ENCODE results near the gene ZNF500. TPM values are rescaled to one million over a fixed set of nuclear protein-coding genes. Genes with fewer than 3 reads are reported as not detected.
A peak's percentile ranks its signal among the peaks of the same experiment; 100 is the strongest.

Gene ZNF500
- total RNA-seq, 6 experiments from 2014 or later, result 4.5 to 6.6 (median 5.8) TPM

DNA sequence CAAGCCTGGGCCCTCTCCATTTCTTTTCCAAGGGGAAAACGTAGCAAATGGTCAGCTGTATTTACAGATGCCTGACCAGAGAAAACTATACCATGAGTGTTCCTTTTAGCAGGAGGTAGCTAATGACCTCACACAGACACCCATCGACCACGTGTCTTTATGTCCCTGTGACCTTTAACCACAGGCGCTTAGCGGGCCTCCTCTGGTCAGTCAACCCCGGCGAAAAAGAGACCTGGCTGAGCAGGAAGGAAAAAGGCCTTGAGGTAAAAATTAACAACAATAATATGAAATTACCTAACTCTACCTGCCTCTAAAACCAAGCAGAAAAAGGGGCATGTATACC, 64.5 kb downstream of the ZNF500 start:
- H3K27me3 ChIP-seq, result no peaks in the 10 kb centered on the region
- peaks cover 0 to 18% (median 5%) of the 10 kb centered on the region in 4 donors for H3K4me1 ChIP-seq
- H3K27ac ChIP-seq, result peak overlapping the region; percentile 38 to 56 (median 53)
- H3K36me3 ChIP-seq, result peaks cover 0 to 30% (median 7%) of the 10 kb centered on the region in 4 donors
- peak in 2 of 3 donors; percentile 65 to 73 for DNase-seq
- no peak overlapping the region for H3K4me3 ChIP-seq
- intact Hi-C loops (cut with DNase I), result no loop called here
- TF ChIP-seq, protein P1, sequence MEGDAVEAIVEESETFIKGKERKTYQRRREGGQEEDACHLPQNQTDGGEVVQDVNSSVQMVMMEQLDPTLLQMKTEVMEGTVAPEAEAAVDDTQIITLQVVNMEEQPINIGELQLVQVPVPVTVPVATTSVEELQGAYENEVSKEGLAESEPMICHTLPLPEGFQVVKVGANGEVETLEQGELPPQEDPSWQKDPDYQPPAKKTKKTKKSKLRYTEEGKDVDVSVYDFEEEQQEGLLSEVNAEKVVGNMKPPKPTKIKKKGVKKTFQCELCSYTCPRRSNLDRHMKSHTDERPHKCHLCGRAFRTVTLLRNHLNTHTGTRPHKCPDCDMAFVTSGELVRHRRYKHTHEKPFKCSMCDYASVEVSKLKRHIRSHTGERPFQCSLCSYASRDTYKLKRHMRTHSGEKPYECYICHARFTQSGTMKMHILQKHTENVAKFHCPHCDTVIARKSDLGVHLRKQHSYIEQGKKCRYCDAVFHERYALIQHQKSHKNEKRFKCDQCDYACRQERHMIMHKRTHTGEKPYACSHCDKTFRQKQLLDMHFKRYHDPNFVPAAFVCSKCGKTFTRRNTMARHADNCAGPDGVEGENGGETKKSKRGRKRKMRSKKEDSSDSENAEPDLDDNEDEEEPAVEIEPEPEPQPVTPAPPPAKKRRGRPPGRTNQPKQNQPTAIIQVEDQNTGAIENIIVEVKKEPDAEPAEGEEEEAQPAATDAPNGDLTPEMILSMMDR (IDR thresholded peaks at IDR 0.05), result no peak
- no peak for TF ChIP-seq POLR2A (IDR thresholded peaks at IDR 0.05)
- H3K9me3 ChIP-seq, result no peaks in the 10 kb centered on the region
- peak; percentile 65 to 78 (median 76) for ATAC-seq
- 27% methylated on average over 7 of the region's 7 CpGs for WGBS (ENCODE audit: insufficient coverage, low coverage, low lambda C conversion rate, missing lambda C conversion rate)

DNA sequence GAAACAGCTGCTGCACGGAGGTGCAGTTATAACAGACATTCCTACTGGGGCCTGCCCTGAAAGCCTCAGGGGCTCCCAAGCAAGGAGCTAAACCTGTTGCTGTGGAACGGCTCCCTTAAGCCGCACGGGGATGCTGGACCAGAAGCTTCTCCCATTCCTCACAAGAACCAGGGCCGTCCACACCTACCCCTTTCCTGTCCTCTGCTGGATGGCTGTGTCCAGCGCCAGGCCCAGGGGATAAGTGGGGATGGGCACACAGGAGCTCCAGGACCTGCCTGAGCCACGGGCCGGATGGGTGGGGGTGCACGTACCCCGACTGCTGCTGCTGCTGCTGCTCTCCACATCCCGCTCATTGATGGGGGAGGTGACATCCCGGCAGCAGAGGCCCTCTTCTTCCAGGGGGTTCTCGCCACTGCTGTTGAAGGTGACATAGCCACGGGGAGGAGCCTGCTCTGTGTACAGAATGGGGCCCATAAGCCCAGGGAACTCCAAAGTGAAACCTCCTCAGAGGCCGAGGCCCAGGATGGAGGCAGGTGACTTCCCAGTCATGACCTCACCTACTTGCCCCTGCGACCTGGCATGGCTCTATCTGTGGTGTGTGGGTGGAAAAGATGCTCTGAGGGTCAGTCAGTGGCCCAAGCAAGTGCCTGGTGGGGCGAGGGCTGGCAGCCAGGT, 65.0 kb downstream of the ZNF500 start:
- intact Hi-C loops (cut with DNase I), result no loop called here
- no peak overlapping the region for H3K4me3 ChIP-seq
- no peaks in the 10 kb centered on the region for H3K27me3 ChIP-seq
- H3K4me1 ChIP-seq, result peaks cover 0 to 18% (median 5%) of the 10 kb centered on the region in 4 donors
- peaks cover 0 to 27% (median 7%) of the 10 kb centered on the region in 4 donors for H3K36me3 ChIP-seq
- peak; percentile 3 to 65 (median 22) for ATAC-seq
- no peaks in the 10 kb centered on the region for H3K9me3 ChIP-seq
- WGBS (ENCODE audit: insufficient coverage, low coverage, low lambda C conversion rate, missing lambda C conversion rate), result 60% methylated on average over 3 of the region's 17 CpGs
- TF ChIP-seq, protein P1 (IDR thresholded peaks at IDR 0.05), result no peak
- no peak for TF ChIP-seq POLR2A (IDR thresholded peaks at IDR 0.05)
- peak overlapping the region in 2 of 3 donors; percentile 53 to 56 for H3K27ac ChIP-seq
- peak in 1 of 3 donors; percentile 48 for DNase-seq

DNA sequence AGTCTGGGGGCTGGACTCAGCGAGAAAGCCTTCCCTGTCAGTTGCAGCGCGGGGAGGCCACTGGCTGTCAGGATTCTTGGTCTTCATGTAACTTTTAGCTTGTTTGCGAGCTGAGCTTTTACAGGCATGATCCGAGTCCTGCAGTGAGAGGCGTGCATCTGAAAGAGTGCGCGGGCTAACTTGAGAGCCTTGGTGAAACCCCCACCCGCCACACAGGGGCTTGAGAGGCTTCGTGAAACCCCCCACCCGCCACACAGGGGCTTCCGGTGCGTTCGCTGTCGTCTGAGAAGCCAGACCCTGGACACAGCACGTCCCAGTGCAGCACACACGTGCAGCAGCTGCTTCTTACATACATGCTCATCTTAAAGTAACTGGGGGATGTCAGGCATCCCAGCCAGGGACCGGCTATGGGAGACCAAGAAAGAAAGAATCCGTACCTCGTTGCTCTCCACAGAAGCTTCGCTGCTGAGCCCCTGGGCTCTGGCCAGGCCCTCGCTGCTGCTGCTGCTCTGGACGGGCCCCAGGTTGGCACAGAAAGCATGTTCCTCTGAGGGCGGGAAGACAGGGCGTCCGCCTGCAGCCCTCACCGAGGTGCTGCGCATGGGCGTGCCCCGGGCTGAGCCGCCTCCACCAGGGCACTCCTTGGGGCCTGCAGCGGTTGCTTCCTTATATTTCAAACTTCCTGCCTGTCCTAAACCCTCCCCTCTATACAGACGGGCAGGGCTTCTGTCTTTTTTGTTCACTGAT, 65.8 kb downstream of the ZNF500 start:
- 45% methylated on average over 2 of the region's 33 CpGs for WGBS (ENCODE audit: insufficient coverage, low coverage, low lambda C conversion rate, missing lambda C conversion rate)
- Histone ChIP-seq H3K9me3 (no peaks in the 10 kb centered on the region), H3K27ac (peak overlapping the region in 1 of 3 donors; percentile 18), H3K27me3 (no peaks in the 10 kb centered on the region), H3K4me1 (peaks cover 0 to 18% (median 5%) of the 10 kb centered on the region in 4 donors), H3K36me3 (peaks cover 0 to 34% (median 7%) of the 10 kb centered on the region in 4 donors), H3K4me3 (no peak overlapping the region)
- DNase-seq (peak in 2 of 3 donors; percentile 75 to 78), ATAC-seq (peak; percentile 17 to 70 (median 52))
- intact Hi-C loops (cut with DNase I), result no loop called here
- TF ChIP-seq POLR2A (IDR thresholded peaks at IDR 0.05), result no peak
- TF ChIP-seq, protein P1 (IDR thresholded peaks at IDR 0.05), result no peak

DNA sequence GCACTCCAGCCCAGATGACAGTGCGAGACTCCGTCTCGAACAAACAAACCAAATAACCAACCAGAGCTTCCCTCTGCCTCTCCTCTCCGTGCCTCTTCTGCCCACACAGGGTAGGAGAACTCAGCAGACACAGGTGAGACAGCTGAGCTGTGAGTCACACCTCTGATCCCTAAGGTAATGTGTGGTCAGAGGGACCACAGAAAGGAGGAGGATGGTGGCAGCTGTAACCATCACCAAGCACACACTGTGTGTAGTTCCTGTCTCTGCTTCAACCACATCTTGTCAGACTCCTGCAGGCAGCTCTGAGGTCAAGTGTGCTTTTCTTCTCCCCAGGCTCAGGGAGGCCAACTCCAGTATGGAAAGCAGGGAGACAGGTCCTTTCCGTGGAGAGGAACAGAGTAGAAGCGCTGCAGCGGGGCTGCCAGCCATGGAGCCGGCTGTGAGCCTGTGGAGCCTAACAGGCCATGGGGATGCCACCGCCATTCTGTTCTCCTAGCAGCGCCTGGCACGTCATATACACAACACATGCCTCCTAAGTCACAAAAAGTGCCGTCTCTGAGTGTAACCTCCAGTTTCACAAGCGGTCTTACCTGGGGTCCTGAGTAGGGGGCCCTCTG, 66.5 kb downstream of the ZNF500 start:
- WGBS (ENCODE audit: insufficient coverage, low coverage, low lambda C conversion rate, missing lambda C conversion rate), result 86% methylated on average over 10 of the region's 13 CpGs
- H3K27ac ChIP-seq, result no peak overlapping the region
- H3K27me3 ChIP-seq, result no peaks in the 10 kb centered on the region
- H3K9me3 ChIP-seq, result no peaks in the 10 kb centered on the region
- ATAC-seq (no peak), DNase-seq (peak in 1 of 3 donors; percentile 22)
- peaks cover 0 to 18% (median 5%) of the 10 kb centered on the region in 4 donors for H3K4me1 ChIP-seq
- no peak for TF ChIP-seq POLR2A (IDR thresholded peaks at IDR 0.05)
- TF ChIP-seq, protein P1 (IDR thresholded peaks at IDR 0.05), result no peak
- H3K4me3 ChIP-seq, result no peak overlapping the region
- intact Hi-C loops (cut with DNase I), result no loop called here
- peaks cover 0 to 34% (median 7%) of the 10 kb centered on the region in 4 donors for H3K36me3 ChIP-seq

All from right lobe of liver (tissue), 6 donors.